Measurements from ENCODE around the gene FRMD4A.

GRCh38 chr10:13808556-13809391, 522.0 kb downstream of the FRMD4A start:
- TF ChIP-seq CTCF (IDR thresholded peaks at IDR 0.05) (no peak), POLR2A (IDR thresholded peaks at IDR 0.05) (no peak)
